Measurements from ENCODE around the gene LSM4.

LSM4 gene

DNA sequence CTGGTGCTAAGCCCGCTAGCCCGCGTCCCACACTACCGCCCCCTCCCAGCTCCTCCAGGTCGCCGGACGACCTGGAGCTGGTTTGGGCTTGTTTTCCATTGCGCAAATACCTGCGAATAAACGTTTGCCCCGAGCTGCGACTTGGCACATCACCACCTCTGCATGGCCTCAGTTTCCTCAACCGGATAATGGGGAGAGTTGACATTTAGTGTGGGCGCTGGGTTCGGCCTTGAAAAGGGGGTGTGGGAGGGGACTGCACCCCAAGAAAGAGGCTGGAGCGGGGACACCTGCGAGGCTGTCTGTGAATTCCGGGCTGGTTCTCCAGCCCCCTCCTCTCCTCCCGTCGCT is 30.4 kb downstream of the LSM4 start:
- H3K4ac ChIP-seq (ENCODE audit: low read length) = no peak overlapping the region
- H2AK5ac ChIP-seq (ENCODE audit: low read depth, low read length) = peak overlapping the region; percentile 72
- no peak overlapping the region for H2BK12ac ChIP-seq (ENCODE audit: low read length)
- H3K4me2 ChIP-seq (ENCODE audit: insufficient read depth, low read length, poor library complexity, severe bottlenecking) = peak overlapping the region; percentile 90
- peak overlapping the region; percentile 93 for H2BK120ac ChIP-seq (ENCODE audit: low read depth, low read length)
- H4K8ac ChIP-seq (ENCODE audit: low read depth, low read length) = no peak overlapping the region
- peak overlapping the region; percentile 99 for H3K18ac ChIP-seq (ENCODE audit: low read length)
- H2BK15ac ChIP-seq (ENCODE audit: low read length) = peak overlapping the region; percentile 53
- WGBS, 2 donors (ENCODE audit: extremely low coverage in 2 of 2, insufficient read length in 2 of 2, insufficient replicate concordance in 1 of 2) = no CpG with 5 or more reads among the region's 20 CpGs
- H3K4me3 ChIP-seq (ENCODE audit: low read length in 2 of 2) = peak overlapping the region; percentile 82 to 85
- H3K9me3 ChIP-seq (replicated peaks in 1 of 2; ENCODE audit: control insufficient read depth in 2 of 2, insufficient read depth in 1 of 2, low read depth in 1 of 2, low read length in 2 of 2) = no peaks in the 10 kb centered on the region
- no peaks in the 10 kb centered on the region for H3K36me3 ChIP-seq (replicated peaks in 1 of 2; ENCODE audit: control insufficient read depth in 2 of 2, insufficient read depth in 2 of 2, low read length in 2 of 2)
- peak overlapping the region; percentile 32 for H3K23ac ChIP-seq (ENCODE audit: low read depth, low read length, poor library complexity)
- H2AFZ ChIP-seq (ENCODE audit: low read length) = peak overlapping the region; percentile 89
- H3K14ac ChIP-seq (ENCODE audit: low read length) = peak overlapping the region; percentile 32
- no peak overlapping the region for H4K91ac ChIP-seq (ENCODE audit: low read depth, low read length, poor library complexity)
- H3K9ac ChIP-seq (ENCODE audit: low read depth, low read length, poor library complexity) = peak overlapping the region; percentile 80
- DNase-seq (ENCODE audit: low spot score) = no peak
- peak overlapping the region; percentile 99 for H2BK5ac ChIP-seq (ENCODE audit: low read length)
- H3K27ac ChIP-seq (replicated peaks; ENCODE audit: low read length) = peak overlapping the region; percentile 92
- peaks cover 28 to 32% of the 10 kb centered on the region in 2 donors for H3K4me1 ChIP-seq (ENCODE audit: control insufficient read depth in 2 of 2, insufficient read depth in 1 of 2, low read depth in 1 of 2, low read length in 2 of 2)
- H3K27me3 ChIP-seq (ENCODE audit: control insufficient read depth in 3 of 3, insufficient read depth in 3 of 3, low read depth in 1 of 3, low read length in 3 of 3) = peaks cover 0 to 2% (median 0%) of the 10 kb centered on the region in 3 experiments
- H3K79me1 ChIP-seq (ENCODE audit: low read depth, low read length) = no peaks in the 10 kb centered on the region

GRCh38 chr19:18291590-18292461 is 31.1 kb downstream of the LSM4 start:
- no peak for DNase-seq (ENCODE audit: low spot score)
- Histone ChIP-seq H3K4ac (ENCODE audit: low read length) (no peak overlapping the region), H2BK120ac (ENCODE audit: low read depth, low read length) (peak overlapping the region; percentile 93), H3K9me3 (replicated peaks in 1 of 2; ENCODE audit: control insufficient read depth in 2 of 2, insufficient read depth in 1 of 2, low read depth in 1 of 2, low read length in 2 of 2) (no peaks in the 10 kb centered on the region), H3K4me2 (ENCODE audit: insufficient read depth, low read length, poor library complexity, severe bottlenecking) (peak overlapping the region; percentile 90), H3K27me3 (ENCODE audit: control insufficient read depth in 3 of 3, insufficient read depth in 3 of 3, low read depth in 1 of 3, low read length in 3 of 3) (peaks cover 0 to 2% (median 0%) of the 10 kb centered on the region in 3 experiments), H2BK12ac (ENCODE audit: low read length) (peak overlapping the region; percentile 30), H3K23ac (ENCODE audit: low read depth, low read length, poor library complexity) (peak overlapping the region; percentile 32), H4K91ac (ENCODE audit: low read depth, low read length, poor library complexity) (no peak overlapping the region), H2BK5ac (ENCODE audit: low read length) (peak overlapping the region; percentile 99), H2BK15ac (ENCODE audit: low read length) (peak overlapping the region; percentile 53), H3K14ac (ENCODE audit: low read length) (peak overlapping the region; percentile 32), H2AK5ac (ENCODE audit: low read depth, low read length) (peak overlapping the region; percentile 100), H3K4me3 (ENCODE audit: low read length in 2 of 2) (peak overlapping the region; percentile 82 to 85), H3K18ac (ENCODE audit: low read length) (peak overlapping the region; percentile 99), H3K4me1 (ENCODE audit: control insufficient read depth in 2 of 2, insufficient read depth in 1 of 2, low read depth in 1 of 2, low read length in 2 of 2) (peaks cover 28 to 30% of the 10 kb centered on the region in 2 donors), H4K8ac (ENCODE audit: low read depth, low read length) (no peak overlapping the region), H3K9ac (ENCODE audit: low read depth, low read length, poor library complexity) (peak overlapping the region; percentile 86), H2AFZ (ENCODE audit: low read length) (peak overlapping the region; percentile 89), H3K27ac (replicated peaks; ENCODE audit: low read length) (peak overlapping the region; percentile 92), H3K36me3 (replicated peaks in 1 of 2; ENCODE audit: control insufficient read depth in 2 of 2, insufficient read depth in 2 of 2, low read length in 2 of 2) (no peaks in the 10 kb centered on the region), H3K79me1 (ENCODE audit: low read depth, low read length) (no peaks in the 10 kb centered on the region)
- no CpG with 5 or more reads among the region's 75 CpGs for WGBS, 2 donors (ENCODE audit: extremely low coverage in 2 of 2, insufficient read length in 2 of 2, insufficient replicate concordance in 1 of 2)

- no CpG with 5 or more reads among the region's 21 CpGs for WGBS, 2 donors (ENCODE audit: extremely low coverage in 2 of 2, insufficient read length in 2 of 2, insufficient replicate concordance in 1 of 2)
- H3K18ac ChIP-seq (ENCODE audit: low read length) = peak overlapping the region; percentile 99
Observed at GRCh38 chr19:18291019-18291524, 31.8 kb downstream of the LSM4 start.

More at GRCh38 chr19:18291019-18291524, 31.8 kb downstream of the LSM4 start:
- no peak overlapping the region for H4K8ac ChIP-seq (ENCODE audit: low read depth, low read length)
- H3K23ac ChIP-seq (ENCODE audit: low read depth, low read length, poor library complexity) = peak overlapping the region; percentile 32
- peak overlapping the region; percentile 100 for H2AK5ac ChIP-seq (ENCODE audit: low read depth, low read length)
- H2BK12ac ChIP-seq (ENCODE audit: low read length) = peak overlapping the region; percentile 97
- peak overlapping the region; percentile 0 to 82 for H3K4me3 ChIP-seq (ENCODE audit: low read length in 2 of 2)
- peaks cover 28 to 30% of the 10 kb centered on the region in 2 donors for H3K4me1 ChIP-seq (ENCODE audit: control insufficient read depth in 2 of 2, insufficient read depth in 1 of 2, low read depth in 1 of 2, low read length in 2 of 2)
- no peak overlapping the region for H3K27ac ChIP-seq (replicated peaks; ENCODE audit: low read length)
- H3K36me3 ChIP-seq (replicated peaks in 1 of 2; ENCODE audit: control insufficient read depth in 2 of 2, insufficient read depth in 2 of 2, low read length in 2 of 2) = no peaks in the 10 kb centered on the region
- peak overlapping the region; percentile 53 for H2BK15ac ChIP-seq (ENCODE audit: low read length)
- no peak overlapping the region for H4K91ac ChIP-seq (ENCODE audit: low read depth, low read length, poor library complexity)
- DNase-seq (ENCODE audit: low spot score) = no peak
- H3K9me3 ChIP-seq (replicated peaks in 1 of 2; ENCODE audit: control insufficient read depth in 2 of 2, insufficient read depth in 1 of 2, low read depth in 1 of 2, low read length in 2 of 2) = no peaks in the 10 kb centered on the region
- peak overlapping the region; percentile 67 for H3K9ac ChIP-seq (ENCODE audit: low read depth, low read length, poor library complexity)
- H3K79me1 ChIP-seq (ENCODE audit: low read depth, low read length) = no peaks in the 10 kb centered on the region
- peak overlapping the region; percentile 89 for H2AFZ ChIP-seq (ENCODE audit: low read length)
- no peak overlapping the region for H3K14ac ChIP-seq (ENCODE audit: low read length)
- H3K4me2 ChIP-seq (ENCODE audit: insufficient read depth, low read length, poor library complexity, severe bottlenecking) = peak overlapping the region; percentile 90
- no peak overlapping the region for H3K4ac ChIP-seq (ENCODE audit: low read length)
- H2BK5ac ChIP-seq (ENCODE audit: low read length) = peak overlapping the region; percentile 99
- no peak overlapping the region for H2BK120ac ChIP-seq (ENCODE audit: low read depth, low read length)
- peaks cover 0 to 2% (median 0%) of the 10 kb centered on the region in 3 experiments for H3K27me3 ChIP-seq (ENCODE audit: control insufficient read depth in 3 of 3, insufficient read depth in 3 of 3, low read depth in 1 of 3, low read length in 3 of 3)
